Liver (tissue), 9 donors: ENCODE results near the gene DPYD. TPM values are rescaled to one million over a fixed set of nuclear protein-coding genes. Genes with fewer than 3 reads are reported as not detected.

Experiments
- DNase-seq: peaks from one replicate; pipeline ENCODE4 v3.0.0-alpha.2; 2017; ENCODE audit warnings: low spot score
- H3K27ac ChIP-seq, 2 donors: one replicate each; pipeline ENCODE4 v1.7.0; 2013; ENCODE audit warnings: inconsistent platforms in 2 of 2, low read length in 2 of 2, control low read depth in 1 of 2, low read depth in 1 of 2, mild to moderate bottlenecking in 1 of 2
- H3K27me3 ChIP-seq, 4 donors: one replicate each; pipeline versions ENCODE4 v1.6.1 to v1.7.0; 2013; ENCODE audit warnings: low read length in 3 of 4, inconsistent platforms in 1 of 4, mild to moderate bottlenecking in 1 of 4, moderate library complexity in 1 of 4; ENCODE audit not compliant: control insufficient read depth in 4 of 4, insufficient read depth in 4 of 4
- H3K36me3 ChIP-seq, 4 donors: one replicate each; pipeline versions ENCODE4 v1.6.1 to v1.7.0; 2013; ENCODE audit warnings: low read length in 3 of 4, mild to moderate bottlenecking in 3 of 4, low read depth in 1 of 4, moderate library complexity in 1 of 4; ENCODE audit not compliant: control insufficient read depth in 4 of 4, insufficient read depth in 3 of 4
- H3K4me1 ChIP-seq, 4 donors: one replicate each; pipeline versions ENCODE4 v1.6.1 to v1.7.0; 2013; ENCODE audit warnings: low read length in 3 of 4, mild to moderate bottlenecking in 3 of 4, moderate library complexity in 1 of 4; ENCODE audit not compliant: control insufficient read depth in 4 of 4, insufficient read depth in 4 of 4
- H3K4me3 ChIP-seq, 3 donors: one replicate each; pipeline versions ENCODE4 v1.6.1 to v1.7.0; 2013; ENCODE audit warnings: low read length in 3 of 3, control low read depth in 1 of 3, low read depth in 1 of 3, mild to moderate bottlenecking in 1 of 3
- H3K9ac ChIP-seq, 2 donors: one replicate each; pipeline ENCODE4 v1.7.0; 2013; ENCODE audit warnings: low read length in 2 of 2, mild to moderate bottlenecking in 2 of 2, moderate library complexity in 2 of 2, control low read depth in 1 of 2, low read depth in 1 of 2
- H3K9me3 ChIP-seq, 4 donors: one replicate each; pipeline versions ENCODE4 v1.6.1 to v1.7.0; 2013; ENCODE audit warnings: low read length in 3 of 4; ENCODE audit not compliant: control insufficient read depth in 4 of 4
- ATF3 ChIP-seq: IDR thresholded peaks from 2 replicates; pipeline ENCODE4 v1.6.1; 2016; ENCODE audit warnings: antibody characterized with exemption
- CTCF ChIP-seq: fragments of 150-350 bp; IDR thresholded peaks from 2 replicates; pipeline ENCODE4 v1.5.1; 2017; ENCODE audit warnings: improper control_type of control experiment, low read depth, low read length; ENCODE audit not compliant: missing input control
- FOXA2 ChIP-seq: IDR thresholded peaks from 2 replicates; pipeline ENCODE4 v1.6.1; 2016; ENCODE audit warnings: antibody characterized with exemption
- GABPA ChIP-seq, 2 donors: IDR thresholded peaks in 1 of 2; conservative IDR thresholded peaks in 1 of 2; 2 replicates each; pipeline ENCODE4 v1.6.1; 2016; ENCODE audit warnings: antibody characterized with exemption in 2 of 2, mild to moderate bottlenecking in 1 of 2, moderate library complexity in 1 of 2
- HNF4A ChIP-seq, 2 donors: conservative IDR thresholded peaks; 2 replicates each; pipeline ENCODE4 v1.6.1; 2016; ENCODE audit warnings: antibody characterized with exemption in 2 of 2, mild to moderate bottlenecking in 2 of 2
- HNF4G ChIP-seq: IDR thresholded peaks from 2 replicates; pipeline ENCODE4 v1.6.1; 2016; ENCODE audit warnings: antibody characterized with exemption
- JUND ChIP-seq, 2 donors: IDR thresholded peaks; 2 replicates each; pipeline ENCODE4 v1.6.1; 2016; ENCODE audit warnings: antibody characterized with exemption in 2 of 2
- NR2F2 ChIP-seq: IDR thresholded peaks from 2 replicates; pipeline ENCODE4 v1.6.1; 2016; ENCODE audit warnings: antibody characterized with exemption
- RAD21 ChIP-seq, 2 donors: IDR thresholded peaks; 2 replicates each; pipeline ENCODE4 v1.6.1; 2016; ENCODE audit warnings: antibody characterized with exemption in 2 of 2, mild to moderate bottlenecking in 2 of 2
- REST ChIP-seq: IDR thresholded peaks from 2 replicates; pipeline ENCODE4 v1.6.1; 2016; ENCODE audit warnings: antibody characterized with exemption, mild to moderate bottlenecking
- SP1 ChIP-seq: IDR thresholded peaks from 2 replicates; pipeline ENCODE4 v1.6.1; 2018; ENCODE audit warnings: antibody characterized with exemption, mild to moderate bottlenecking
- TAF1 ChIP-seq: conservative IDR thresholded peaks from 2 replicates; pipeline ENCODE4 v1.6.1; 2016; ENCODE audit warnings: antibody characterized with exemption, mild to moderate bottlenecking
- YY1 ChIP-seq: IDR thresholded peaks from 2 replicates; pipeline ENCODE4 v1.6.1; 2016; ENCODE audit warnings: antibody characterized with exemption, mild to moderate bottlenecking
- WGBS: extraction: QIAGEN DNeasy Blood & Tissue Kit; methylation state at CpG from one replicate; pipeline ENCODE4 v1.1.7; 2013; 5-methylcytosine and 5-hydroxymethylcytosine counted together
- polyA plus RNA-seq, 2 donors: library from polyadenylated mRNA; stranded (reverse) in 1 of 2; unstranded in 1 of 2; fragments of 200-250 nt in 1 of 2; fragments of >200 nt in 1 of 2; fragmentation: Nextera tagmentation in 1 of 2; extraction: Ambion mirVana in 1 of 2; gene quantifications; one replicate each; pipeline versions ENCODE4 v1.2.1 to v1.2.3, GENCODE V29; 2013 to 2015
- total RNA-seq, 2 donors: library from RNA; depleted of rRNA; stranded (reverse); fragments of >200 nt; gene quantifications; one replicate each; pipeline ENCODE4 v1.2.3, GENCODE V29; 2014
- donor health status: healthy.
- donor health status: healthy.
- donor health status: healthy.
- donor health status: healthy.
- donor health status: healthy.

Gene DPYD
- total and polyA plus RNA-seq, 4 donors: 16.2 to 142 (median 47.0) TPM

- TF ChIP-seq ATF3: no peak
- TF ChIP-seq CTCF: no peak
- no peak for TF ChIP-seq SP1
- TF ChIP-seq TAF1: no peak
- no peak for TF ChIP-seq HNF4G
- no peak for TF ChIP-seq RAD21 (IDR thresholded peaks at IDR 0.05)
These were observed 108.8 kb downstream of the DPYD start (continued) for GRCh38 chr1:97812076-97812475.

- H3K36me3 ChIP-seq: no peaks in the 10 kb centered on the region
- H3K27me3 ChIP-seq: no peaks in the 10 kb centered on the region
- WGBS: 21% methylated on average over 1 of the region's 1 CpG
These were observed 113.8 kb downstream of the DPYD start for GRCh38 chr1:97806996-97807520.

GRCh38 chr1:97806326-97806725 is 114.5 kb downstream of the DPYD start:
- no peaks in the 10 kb centered on the region for H3K36me3 ChIP-seq
- H3K4me3 ChIP-seq: no peak overlapping the region
- no peak for TF ChIP-seq ATF3
- TF ChIP-seq SP1: no peak
- no peak for TF ChIP-seq HNF4G
- no peak for TF ChIP-seq JUND (IDR thresholded peaks at IDR 0.05)
- H3K9ac ChIP-seq: no peak overlapping the region
- H3K9me3 ChIP-seq: no peaks in the 10 kb centered on the region
- H3K4me1 ChIP-seq: peaks cover 0 to 9% (median 3%) of the 10 kb centered on the region in 4 donors
- H3K27me3 ChIP-seq: no peaks in the 10 kb centered on the region
- 1% methylated on average over 1 of the region's 1 CpG for WGBS
- no peak for DNase-seq
- H3K27ac ChIP-seq: no peak overlapping the region

More at GRCh38 chr1:97806996-97807520, 113.8 kb downstream of the DPYD start:
- H3K9ac ChIP-seq: no peak overlapping the region
- peaks cover 0 to 9% (median 3%) of the 10 kb centered on the region in 4 donors for H3K4me1 ChIP-seq
- no peaks in the 10 kb centered on the region for H3K9me3 ChIP-seq
- no peak for DNase-seq
- peak in 1 of 2 donors; percentile 9 for TF ChIP-seq HNF4A (conservative IDR thresholded peaks at IDR 0.05)
- TF ChIP-seq GABPA (IDR thresholded peaks at IDR 0.05 in 1 of 2, conservative IDR thresholded peaks at IDR 0.05 in 1 of 2): no peak
- no peak overlapping the region for H3K27ac ChIP-seq
- H3K4me3 ChIP-seq: no peak overlapping the region

- Histone ChIP-seq H3K9me3 (no peaks in the 10 kb centered on the region), H3K27ac (no peak overlapping the region), H3K4me3 (no peak overlapping the region), H3K9ac (no peak overlapping the region), H3K4me1 (peaks cover 0 to 9% (median 3%) of the 10 kb centered on the region in 4 donors), H3K36me3 (no peaks in the 10 kb centered on the region), H3K27me3 (no peaks in the 10 kb centered on the region)
- TF ChIP-seq GABPA (IDR thresholded peaks at IDR 0.05 in 1 of 2, conservative IDR thresholded peaks at IDR 0.05 in 1 of 2) (no peak), NR2F2 (no peak), FOXA2 (no peak), YY1 (no peak), REST (no peak), SP1 (no peak), JUND (IDR thresholded peaks at IDR 0.05) (no peak)
- 99% methylated on average over 2 of the region's 2 CpGs for WGBS
- DNase-seq: no peak
These were observed 115.7 kb downstream of the DPYD start for GRCh38 chr1:97805093-97805492.
